Neural cell (in vitro differentiated cells): ENCODE results near the gene RPS24.

Experiments
- CTCF ChIP-seq: fragments of 450-650 bp; IDR thresholded peaks from 2 replicates; pipeline ENCODE4 v1.5.1; 2014; ENCODE audit warnings: antibody characterized with exemption, mild to moderate bottlenecking, moderate library complexity; ENCODE audit not compliant: poor library complexity, severe bottlenecking
- RAD21 ChIP-seq: fragments of 450-650 bp; conservative IDR thresholded peaks from 2 replicates; pipeline ENCODE4 v1.6.1; 2014; ENCODE audit warnings: antibody characterized with exemption, mild to moderate bottlenecking, moderate library complexity
- REST ChIP-seq: IDR thresholded peaks from 2 replicates; pipeline ENCODE4 v1.6.1; 2012; ENCODE audit warnings: borderline replicate concordance

- TF ChIP-seq CTCF, result no peak
- TF ChIP-seq REST, result no peak
- TF ChIP-seq RAD21, result no peak
Observed at GRCh38 chr10:78072504-78072903, 38.8 kb downstream of the RPS24 start.
